Measurements from ENCODE around the gene NANS. TPM values are rescaled to one million over a fixed set of nuclear protein-coding genes. Genes with fewer than 3 reads are reported as not detected.

The NANS gene
- total and polyA plus RNA-seq, 10 of the 15 experiments (the other 5 are each of a cell fraction or from before 2014, with no cell fraction given), result 21.0 to 126 (median 52.3) TPM

- TF ChIP-seq RCOR1 (conservative IDR thresholded peaks at IDR 0.05; ENCODE audit: low read depth, low read length) (no peak), ATF3 (IDR thresholded peaks at IDR 0.05; ENCODE audit: borderline replicate concordance, extremely low read depth, low read depth, low read length) (no peak), MTA3 (IDR thresholded peaks at IDR 0.05; ENCODE audit: borderline replicate concordance, low read length) (no peak), MEF2B (IDR thresholded peaks at IDR 0.05; ENCODE audit: partially characterized antibody, poor library complexity, severe bottlenecking) (no peak), ZZZ3 (IDR thresholded peaks at IDR 0.05; ENCODE audit: control insufficient read depth, insufficient read length, low read depth) (no peak), CREM (IDR thresholded peaks at IDR 0.05; ENCODE audit: low read depth) (no peak), CREB1 (IDR thresholded peaks at IDR 0.05; ENCODE audit: low read depth) (peak; percentile 43; the same call in 1 of the 2 replicates), KDM1A (IDR thresholded peaks at IDR 0.05; ENCODE audit: borderline replicate concordance) (no peak), ATF2 (IDR thresholded peaks at IDR 0.05; ENCODE audit: low read length) (no peak), SP1 (IDR thresholded peaks at IDR 0.05; ENCODE audit: low read depth, low read length) (peak; percentile 31), IRF3 (IDR thresholded peaks at IDR 0.05) (no peak), RB1 (IDR thresholded peaks at IDR 0.05; ENCODE audit: borderline replicate concordance) (no peak), NR2C2 (IDR thresholded peaks at IDR 0.05; ENCODE audit: borderline replicate concordance, control insufficient read depth, insufficient read length, low read depth) (no peak), NFIC (IDR thresholded peaks at IDR 0.05; ENCODE audit: low read depth, low read length) (no peak), ZBTB33 (IDR thresholded peaks at IDR 0.05) (no peak), IRF5 (IDR thresholded peaks at IDR 0.05; ENCODE audit: borderline replicate concordance) (no peak), PRDM15 (CRISPR knock-in tag; IDR thresholded peaks at IDR 0.05) (no peak), TCF12 (IDR thresholded peaks at IDR 0.05; ENCODE audit: low read depth, low read length) (0 out of 2 replicates have a peak, but pooled peaks have one; percentile 2), NRF1 (conservative IDR thresholded peaks at IDR 0.05; ENCODE audit: low read depth, low read length) (no peak)
Measured at GRCh38 chr9:98108531-98109031, 52.0 kb downstream of the NANS start (continued).

All from GM12878 (cell line).